Stimulated activated CD8-positive, alpha-beta memory T cell treated with anti-CD3 and anti-CD28 coated beads, Interleukin-15, amount 100 ng/mL, for 24 hours (primary cell): Measurements from ENCODE around the gene THOC6.
"Not testable (repeated sequence)": the region's sequence is repeated elsewhere in the genome, so short reads cannot be mapped to it uniquely, and the experiment has no call there.

Source experiments
- DNase-seq: peaks from one replicate; pipeline ENCODE4 v3.0.0-alpha.2; 2020; ENCODE audit warnings: low read depth

THOC6 gene

GRCh38 chr16:3072148-3072547 is 48.3 kb downstream of the THOC6 start:
- DNase-seq = not testable (repeated sequence)

GRCh38 chr16:3072576-3073263 is 48.9 kb downstream of the THOC6 start:
- not testable (repeated sequence) for DNase-seq

GRCh38 chr16:3073448-3073847 is 49.6 kb downstream of the THOC6 start:
- DNase-seq = no peak

- DNase-seq = no peak
Observed at GRCh38 chr16:3074860-3075522, 51.2 kb downstream of the THOC6 start.

- no peak for DNase-seq
Observed at GRCh38 chr16:3075523-3075915, 51.7 kb downstream of the THOC6 start.

GRCh38 chr16:3075946-3076345 is 52.1 kb downstream of the THOC6 start:
- not testable (repeated sequence) for DNase-seq

GRCh38 chr16:3076577-3076976 is 52.7 kb downstream of the THOC6 start:
- DNase-seq = no peak
